ENCODE data around the gene SH2D1A. TPM values are rescaled to one million over a fixed set of nuclear protein-coding genes. Genes with fewer than 3 reads are reported as not detected.

The SH2D1A gene
- total RNA-seq, 1 experiment from 2014 or later = not detected

DNA sequence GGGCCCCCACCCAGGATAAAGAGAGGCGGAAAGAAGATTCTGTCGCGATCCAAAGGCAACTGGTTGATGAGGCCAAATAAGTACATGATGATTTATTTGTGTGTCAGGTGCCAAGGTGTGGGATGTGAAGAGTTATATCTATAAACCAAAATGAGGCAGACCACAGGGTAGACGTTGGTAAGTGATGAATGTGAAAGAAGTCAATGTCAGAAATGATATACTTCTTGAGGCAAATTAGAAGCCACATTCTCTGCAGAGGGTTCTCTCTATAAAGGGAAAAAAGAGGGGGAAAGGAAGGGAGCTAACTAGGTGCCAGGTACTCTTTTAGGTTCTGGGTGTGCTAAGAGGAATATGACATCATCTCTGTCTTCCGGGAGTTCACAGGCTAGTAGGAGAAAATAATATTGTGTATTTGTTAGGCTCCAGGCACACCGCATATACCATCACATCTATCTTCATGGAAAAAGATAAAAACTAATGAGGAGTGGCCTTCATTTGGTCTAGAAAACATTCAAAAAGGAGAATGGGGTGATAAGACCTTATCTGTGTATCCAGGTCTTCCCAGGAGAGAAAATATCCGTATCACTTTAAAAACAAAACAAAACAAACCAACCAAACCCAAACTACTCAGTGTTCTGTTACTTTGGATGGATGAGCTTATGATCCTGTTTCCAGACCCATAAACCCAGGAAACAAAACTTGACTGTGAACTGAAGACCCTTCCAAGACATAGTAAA lies 4.8 kb upstream of the SH2D1A start:
- Mint-ChIP-seq H3K9me3 (peaks cover 0 to 4% of the 10 kb centered on the region in 2 experiments; a peak in 1 of 5 replicates), H3K27me3 (ENCODE audit: low read depth) (no peaks in the 10 kb centered on the region; the same call in none of the 2 replicates)
- no CpG with 5 or more reads among the region's 7 CpGs for WGBS (ENCODE audit: extremely low coverage, insufficient read length, low lambda C conversion rate)

More for the DNA sequence above, 4.8 kb upstream of the SH2D1A start:
- DNase-seq = no peak
- TF ChIP-seq, protein P1, sequence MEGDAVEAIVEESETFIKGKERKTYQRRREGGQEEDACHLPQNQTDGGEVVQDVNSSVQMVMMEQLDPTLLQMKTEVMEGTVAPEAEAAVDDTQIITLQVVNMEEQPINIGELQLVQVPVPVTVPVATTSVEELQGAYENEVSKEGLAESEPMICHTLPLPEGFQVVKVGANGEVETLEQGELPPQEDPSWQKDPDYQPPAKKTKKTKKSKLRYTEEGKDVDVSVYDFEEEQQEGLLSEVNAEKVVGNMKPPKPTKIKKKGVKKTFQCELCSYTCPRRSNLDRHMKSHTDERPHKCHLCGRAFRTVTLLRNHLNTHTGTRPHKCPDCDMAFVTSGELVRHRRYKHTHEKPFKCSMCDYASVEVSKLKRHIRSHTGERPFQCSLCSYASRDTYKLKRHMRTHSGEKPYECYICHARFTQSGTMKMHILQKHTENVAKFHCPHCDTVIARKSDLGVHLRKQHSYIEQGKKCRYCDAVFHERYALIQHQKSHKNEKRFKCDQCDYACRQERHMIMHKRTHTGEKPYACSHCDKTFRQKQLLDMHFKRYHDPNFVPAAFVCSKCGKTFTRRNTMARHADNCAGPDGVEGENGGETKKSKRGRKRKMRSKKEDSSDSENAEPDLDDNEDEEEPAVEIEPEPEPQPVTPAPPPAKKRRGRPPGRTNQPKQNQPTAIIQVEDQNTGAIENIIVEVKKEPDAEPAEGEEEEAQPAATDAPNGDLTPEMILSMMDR (conservative IDR thresholded peaks at IDR 0.05) = no peak
- peaks cover 0 to 5% of the 10 kb centered on the region in 2 experiments; a peak in 1 of 4 replicates for H3K4me1 Mint-ChIP-seq
- no peak overlapping the region for H3K9ac ChIP-seq (ENCODE audit: extremely low read depth, insufficient read length, low read length)
- no peak overlapping the region for H2BK5ac ChIP-seq (ENCODE audit: insufficient read length, low read length)
- H3K36me3 Mint-ChIP-seq (ENCODE audit: insufficient read depth in 1 of 3, low read depth in 3 of 3) = no peaks in the 10 kb centered on the region
- no peaks in the 10 kb centered on the region for H3K79me2 ChIP-seq (ENCODE audit: insufficient read depth, low read length)
- H2BK12ac ChIP-seq (ENCODE audit: insufficient read length, low read depth, low read length) = no peak overlapping the region
- H3T11ph ChIP-seq (ENCODE audit: low read length) = no peak overlapping the region
- H3K14ac ChIP-seq (ENCODE audit: insufficient read depth, low read length) = no peak overlapping the region
- no peak overlapping the region for H3K4ac ChIP-seq (ENCODE audit: low read depth, low read length)
- no peak overlapping the region for H2BK15ac ChIP-seq (ENCODE audit: low read depth, low read length)
- no peaks in the 10 kb centered on the region for H3K9me3 ChIP-seq (ENCODE audit: control insufficient read depth, low read depth, low read length)
- no peaks in the 10 kb centered on the region for H3K4me1 ChIP-seq (ENCODE audit: insufficient read depth, low read length)
- H3K4me2 ChIP-seq (ENCODE audit: insufficient read depth, insufficient read length, low read length) = no peak overlapping the region
- H2BK20ac ChIP-seq (ENCODE audit: low read depth, low read length, poor library complexity, severe bottlenecking) = no peak overlapping the region
- H3K18ac ChIP-seq (ENCODE audit: insufficient read length, low read depth, low read length) = no peak overlapping the region
- no peak overlapping the region for H4K8ac ChIP-seq (replicated peaks; ENCODE audit: insufficient read length, low read depth, low read length)
- no peak overlapping the region for H2AFZ ChIP-seq (ENCODE audit: low read length)
- H3K4me3 Mint-ChIP-seq = no peak overlapping the region
- no peak overlapping the region for H3K56ac ChIP-seq (ENCODE audit: insufficient read length, low read depth, low read length)
- no peak overlapping the region for H3K23ac ChIP-seq (ENCODE audit: insufficient read length, low read depth, low read length)
- H2BK120ac ChIP-seq (ENCODE audit: low read depth, low read length, poor library complexity, severe bottlenecking) = no peak overlapping the region
- no peak overlapping the region for H2AK5ac ChIP-seq (ENCODE audit: insufficient read length, low read length)
- no peaks in the 10 kb centered on the region for H3K23me2 ChIP-seq (ENCODE audit: insufficient read length, low read depth, low read length, poor library complexity, severe bottlenecking)
- H3K27ac Mint-ChIP-seq = no peak overlapping the region
- no peaks in the 10 kb centered on the region for H3K27me3 ChIP-seq (ENCODE audit: insufficient read depth, low read length)
- H3K79me1 ChIP-seq (ENCODE audit: insufficient read depth, low read depth, low read length, poor library complexity, severe bottlenecking) = no peaks in the 10 kb centered on the region
- H4K20me1 ChIP-seq (ENCODE audit: control insufficient read depth, insufficient read depth, insufficient read length) = no peaks in the 10 kb centered on the region
- H3K27ac ChIP-seq (ENCODE audit: insufficient read length, low read depth, low read length) = no peak overlapping the region
- H4K91ac ChIP-seq (ENCODE audit: insufficient read length, low read depth, low read length) = no peak overlapping the region
- no peak overlapping the region for H4K5ac ChIP-seq (ENCODE audit: insufficient read length, low read depth, low read length)

Data from H9 (cell line).